ENCODE measurements around the gene KCTD21. TPM values are rescaled to one million over a fixed set of nuclear protein-coding genes. Genes with fewer than 3 reads are reported as not detected.

KCTD21 gene
- total RNA-seq, 1 donor from 2014 or later: 10.4 TPM

DNA sequence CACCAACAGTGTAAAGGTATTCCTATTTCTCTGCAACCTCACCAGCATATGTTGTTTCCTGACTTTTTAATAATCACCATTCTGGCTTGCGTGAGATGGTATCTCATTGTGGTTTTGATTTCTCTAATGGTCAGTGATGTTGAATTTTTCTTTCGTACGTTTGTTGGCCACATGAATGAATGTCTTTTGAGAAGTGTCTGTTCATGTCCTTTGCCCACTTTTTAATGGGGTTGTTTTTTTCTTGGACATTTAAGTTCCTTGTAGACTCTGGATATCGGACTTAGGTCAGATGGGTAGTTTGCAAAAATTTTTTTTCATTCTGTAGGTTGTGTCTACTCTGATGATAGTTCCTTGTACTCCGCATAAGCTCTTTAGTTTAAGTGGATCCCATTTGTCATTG lies 23.1 kb upstream of the KCTD21 start:
- TF ChIP-seq, protein P1, sequence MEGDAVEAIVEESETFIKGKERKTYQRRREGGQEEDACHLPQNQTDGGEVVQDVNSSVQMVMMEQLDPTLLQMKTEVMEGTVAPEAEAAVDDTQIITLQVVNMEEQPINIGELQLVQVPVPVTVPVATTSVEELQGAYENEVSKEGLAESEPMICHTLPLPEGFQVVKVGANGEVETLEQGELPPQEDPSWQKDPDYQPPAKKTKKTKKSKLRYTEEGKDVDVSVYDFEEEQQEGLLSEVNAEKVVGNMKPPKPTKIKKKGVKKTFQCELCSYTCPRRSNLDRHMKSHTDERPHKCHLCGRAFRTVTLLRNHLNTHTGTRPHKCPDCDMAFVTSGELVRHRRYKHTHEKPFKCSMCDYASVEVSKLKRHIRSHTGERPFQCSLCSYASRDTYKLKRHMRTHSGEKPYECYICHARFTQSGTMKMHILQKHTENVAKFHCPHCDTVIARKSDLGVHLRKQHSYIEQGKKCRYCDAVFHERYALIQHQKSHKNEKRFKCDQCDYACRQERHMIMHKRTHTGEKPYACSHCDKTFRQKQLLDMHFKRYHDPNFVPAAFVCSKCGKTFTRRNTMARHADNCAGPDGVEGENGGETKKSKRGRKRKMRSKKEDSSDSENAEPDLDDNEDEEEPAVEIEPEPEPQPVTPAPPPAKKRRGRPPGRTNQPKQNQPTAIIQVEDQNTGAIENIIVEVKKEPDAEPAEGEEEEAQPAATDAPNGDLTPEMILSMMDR (IDR thresholded peaks at IDR 0.05): no peak
- Histone ChIP-seq H3K4me1 (no peaks in the 10 kb centered on the region), H3K27ac (no peak overlapping the region), H3K9me3 (no peaks in the 10 kb centered on the region), H3K27me3 (ENCODE audit: low read depth) (no peaks in the 10 kb centered on the region), H3K4me3 (no peak overlapping the region), H3K36me3 (peaks cover 64% of the 10 kb centered on the region)
- no peak for DNase-seq
- no peak for ATAC-seq
- intact Hi-C loops (cut with DNase I): no loop called here

DNA sequence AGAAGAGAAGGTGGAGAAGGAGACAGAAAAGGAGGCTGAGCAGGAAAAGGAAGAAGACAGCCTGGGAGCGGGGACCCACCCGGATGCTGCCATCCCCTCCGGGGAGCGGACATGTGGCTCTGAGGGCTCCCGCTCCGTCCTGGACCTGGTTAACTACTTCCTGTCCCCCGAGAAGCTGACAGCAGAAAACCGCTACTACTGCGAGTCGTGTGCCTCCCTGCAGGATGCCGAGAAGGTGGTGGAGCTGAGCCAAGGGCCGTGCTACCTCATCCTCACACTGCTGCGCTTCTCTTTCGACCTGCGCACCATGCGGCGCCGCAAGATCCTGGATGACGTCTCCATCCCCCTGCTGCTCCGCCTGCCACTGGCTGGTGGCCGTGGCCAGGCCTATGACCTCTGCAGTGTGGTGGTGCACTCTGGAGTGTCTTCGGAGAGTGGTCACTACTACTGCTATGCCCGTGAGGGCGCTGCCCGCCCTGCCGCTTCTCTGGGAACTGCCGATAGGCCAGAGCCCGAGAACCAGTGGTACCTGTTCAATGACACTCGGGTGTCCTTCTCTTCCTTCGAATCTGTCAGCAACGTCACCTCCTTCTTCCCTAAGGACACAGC lies 21.7 kb upstream of the KCTD21 start:
- H3K36me3 ChIP-seq: peaks cover 57% of the 10 kb centered on the region
- H3K4me3 ChIP-seq: no peak overlapping the region
- TF ChIP-seq, protein P1 (IDR thresholded peaks at IDR 0.05): no peak
- ATAC-seq (no peak), DNase-seq (peak; percentile 36)
- H3K9me3 ChIP-seq: no peaks in the 10 kb centered on the region
- H3K4me1 ChIP-seq: no peaks in the 10 kb centered on the region
- no peaks in the 10 kb centered on the region for H3K27me3 ChIP-seq (ENCODE audit: low read depth)
- intact Hi-C loops (cut with DNase I): no loop called here
- no peak overlapping the region for H3K27ac ChIP-seq

DNA sequence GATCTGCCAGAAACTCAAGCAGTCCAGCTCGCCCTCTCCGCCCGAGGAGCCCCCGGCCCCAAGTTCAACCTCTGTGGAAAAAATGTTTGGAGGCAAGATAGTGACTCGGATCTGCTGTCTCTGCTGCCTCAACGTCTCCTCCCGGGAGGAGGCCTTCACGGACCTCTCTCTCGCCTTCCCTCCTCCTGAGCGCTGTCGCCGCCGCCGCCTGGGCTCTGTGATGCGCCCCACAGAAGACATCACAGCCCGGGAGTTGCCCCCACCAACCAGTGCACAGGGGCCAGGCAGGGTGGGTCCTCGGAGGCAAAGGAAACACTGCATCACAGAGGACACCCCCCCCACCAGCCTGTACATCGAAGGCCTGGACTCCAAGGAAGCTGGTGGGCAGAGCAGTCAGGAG lies 21.1 kb upstream of the KCTD21 start:
- H3K27me3 ChIP-seq (ENCODE audit: low read depth): no peaks in the 10 kb centered on the region
- peak; percentile 30 for DNase-seq
- ATAC-seq: no peak
- no peaks in the 10 kb centered on the region for H3K4me1 ChIP-seq
- TF ChIP-seq, protein P1 (IDR thresholded peaks at IDR 0.05): no peak
- H3K36me3 ChIP-seq: peaks cover 51% of the 10 kb centered on the region
- intact Hi-C loops (cut with DNase I): no loop called here
- H3K9me3 ChIP-seq: no peaks in the 10 kb centered on the region
- H3K27ac ChIP-seq: no peak overlapping the region
- no peak overlapping the region for H3K4me3 ChIP-seq

DNA sequence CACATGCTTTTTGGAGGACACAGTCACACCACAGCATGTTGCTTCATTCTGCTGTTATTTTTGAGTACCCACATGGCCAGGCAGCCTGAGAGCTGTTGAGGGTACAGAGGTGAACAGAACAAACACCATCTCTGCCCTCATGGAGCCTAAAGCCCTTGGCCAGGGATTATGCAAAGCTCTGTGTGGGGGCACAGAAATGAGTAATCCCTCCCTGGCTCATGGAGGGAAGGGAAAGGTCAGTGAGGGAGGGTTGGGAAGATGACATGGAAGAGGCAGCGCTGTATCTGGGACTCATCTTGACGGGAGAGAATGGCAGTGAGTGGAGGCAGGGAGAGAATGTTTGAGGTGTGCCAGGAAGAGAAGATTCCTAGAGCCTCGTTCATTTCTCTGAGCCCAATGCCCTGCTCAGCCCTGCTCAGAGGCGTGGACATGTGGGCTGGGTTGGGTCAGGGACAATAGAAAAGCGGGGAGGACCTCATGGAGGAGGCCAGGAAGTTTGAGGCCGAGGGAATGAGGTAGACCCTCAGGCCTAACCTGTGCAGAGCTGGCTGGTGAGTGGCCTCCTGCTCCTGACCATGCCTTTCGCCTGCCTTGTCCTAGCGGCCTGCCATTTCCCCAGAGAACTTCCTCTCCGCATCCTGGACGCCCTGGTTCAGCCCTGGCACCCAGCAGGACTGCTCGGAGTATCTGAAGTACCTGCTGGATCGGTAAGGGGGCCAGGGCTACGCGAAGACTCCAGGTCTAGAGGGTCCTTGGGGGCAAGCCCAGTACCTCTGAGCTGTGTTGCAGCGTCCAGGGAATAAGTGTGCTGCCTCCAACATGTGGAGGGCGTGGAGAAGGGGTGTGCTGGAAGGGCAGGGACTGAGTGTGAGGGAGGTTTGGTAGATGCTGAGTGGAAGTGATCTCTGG lies 20.1 kb upstream of the KCTD21 start:
- TF ChIP-seq, protein P1 (IDR thresholded peaks at IDR 0.05): no peak
- peaks cover 44% of the 10 kb centered on the region for H3K36me3 ChIP-seq
- no peaks in the 10 kb centered on the region for H3K27me3 ChIP-seq (ENCODE audit: low read depth)
- ATAC-seq: no peak
- no peak overlapping the region for H3K4me3 ChIP-seq
- intact Hi-C loops (cut with DNase I): no loop called here
- no peak for DNase-seq
- no peaks in the 10 kb centered on the region for H3K9me3 ChIP-seq
- no peak overlapping the region for H3K27ac ChIP-seq
- H3K4me1 ChIP-seq: no peaks in the 10 kb centered on the region

DNA sequence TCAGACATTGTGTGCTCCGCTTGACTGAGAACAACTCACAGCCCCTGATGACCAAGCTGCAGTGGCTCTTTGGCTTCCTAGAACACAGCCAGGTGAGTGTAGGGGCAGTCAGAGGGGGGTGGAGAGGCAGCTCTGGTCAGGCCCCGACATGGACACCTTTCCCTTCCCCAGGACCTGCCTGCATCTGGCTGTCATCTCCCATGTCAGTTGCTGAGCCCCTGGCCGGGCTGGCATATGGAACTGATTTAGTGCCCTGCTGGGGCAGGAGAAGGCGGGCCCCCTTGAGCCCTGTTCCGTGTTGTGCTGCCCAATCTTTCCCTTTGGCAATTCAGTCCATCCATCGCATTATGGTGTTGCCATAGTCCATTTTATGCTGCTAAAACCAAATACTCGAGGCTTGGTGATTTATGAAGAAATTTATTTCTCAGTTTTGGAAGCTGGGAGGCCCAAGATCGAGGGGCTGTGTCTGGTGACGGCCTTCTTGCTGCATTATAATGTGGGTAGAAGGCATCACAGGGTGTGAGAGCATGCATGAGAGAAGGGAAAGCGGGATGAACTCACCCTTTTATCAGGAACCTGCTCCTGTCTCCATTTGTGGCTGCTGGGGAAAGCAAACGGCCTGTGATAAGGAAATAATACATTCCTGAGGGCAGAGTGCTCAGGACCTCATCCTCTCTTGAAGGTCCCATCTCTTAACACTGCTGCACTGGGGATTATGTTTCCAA lies 19.3 kb upstream of the KCTD21 start:
- Histone ChIP-seq H3K9me3 (no peaks in the 10 kb centered on the region), H3K36me3 (peaks cover 43% of the 10 kb centered on the region), H3K27me3 (ENCODE audit: low read depth) (no peaks in the 10 kb centered on the region), H3K27ac (no peak overlapping the region), H3K4me3 (no peak overlapping the region), H3K4me1 (no peaks in the 10 kb centered on the region)
- DNase-seq (no peak), ATAC-seq (no peak)
- intact Hi-C loops (cut with DNase I): no loop called here
- TF ChIP-seq, protein P1 (IDR thresholded peaks at IDR 0.05): no peak
